SU-DHL-6 (cell line): ENCODE data around the gene CCSER2.

ENCODE experiments used
- EZH2phosphoT487 ChIP-seq: fragments of 200-600 bp; sonication (generic), shearing (Covaris generic); conservative IDR thresholded peaks from 2 replicates; pipeline ENCODE4 v1.6.1; 2018; ENCODE audit warnings: mild to moderate bottlenecking, antibody characterized with exemption, low read length, moderate library complexity, mixed read lengths
- TF ChIP-seq, protein P1 (sequence below): fragments of 200-600 bp; sonication (generic); IDR thresholded peaks from one replicate; pipeline ENCODE4 v1.5.1; 2017; ENCODE audit warnings: antibody characterized with exemption, mild to moderate bottlenecking, low read length, moderate library complexity; ENCODE audit not compliant: insufficient read depth, poor library complexity, severe bottlenecking

DNA sequence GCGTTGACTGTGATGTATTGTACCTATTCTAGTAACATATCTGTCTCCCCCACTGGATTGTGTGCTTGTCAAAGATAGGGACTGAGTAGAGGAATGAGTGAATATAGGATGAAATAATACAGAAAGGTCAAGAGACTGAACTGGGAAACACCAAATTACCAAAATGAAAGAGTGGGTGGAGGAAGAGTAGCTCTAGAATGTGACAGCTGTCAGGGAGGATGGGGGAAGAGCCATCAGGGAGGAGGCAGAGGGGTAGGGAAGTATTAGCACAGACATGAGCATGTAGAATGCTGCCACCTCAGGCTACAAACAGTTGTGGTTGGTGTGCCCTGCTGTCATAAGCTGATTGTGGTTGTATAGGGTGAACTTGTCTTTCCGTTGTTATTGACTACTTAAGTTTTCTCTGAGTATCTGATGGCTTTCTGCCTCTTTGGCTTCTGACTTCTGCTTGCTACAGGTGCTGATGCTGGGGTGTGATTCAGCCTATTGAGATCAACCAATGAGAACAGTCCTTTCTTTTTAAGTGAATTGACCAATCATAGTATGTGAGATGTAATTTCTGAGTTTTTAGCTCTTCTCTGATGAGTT, 5.6 kb downstream of the CCSER2 start:
- TF ChIP-seq, protein P1, sequence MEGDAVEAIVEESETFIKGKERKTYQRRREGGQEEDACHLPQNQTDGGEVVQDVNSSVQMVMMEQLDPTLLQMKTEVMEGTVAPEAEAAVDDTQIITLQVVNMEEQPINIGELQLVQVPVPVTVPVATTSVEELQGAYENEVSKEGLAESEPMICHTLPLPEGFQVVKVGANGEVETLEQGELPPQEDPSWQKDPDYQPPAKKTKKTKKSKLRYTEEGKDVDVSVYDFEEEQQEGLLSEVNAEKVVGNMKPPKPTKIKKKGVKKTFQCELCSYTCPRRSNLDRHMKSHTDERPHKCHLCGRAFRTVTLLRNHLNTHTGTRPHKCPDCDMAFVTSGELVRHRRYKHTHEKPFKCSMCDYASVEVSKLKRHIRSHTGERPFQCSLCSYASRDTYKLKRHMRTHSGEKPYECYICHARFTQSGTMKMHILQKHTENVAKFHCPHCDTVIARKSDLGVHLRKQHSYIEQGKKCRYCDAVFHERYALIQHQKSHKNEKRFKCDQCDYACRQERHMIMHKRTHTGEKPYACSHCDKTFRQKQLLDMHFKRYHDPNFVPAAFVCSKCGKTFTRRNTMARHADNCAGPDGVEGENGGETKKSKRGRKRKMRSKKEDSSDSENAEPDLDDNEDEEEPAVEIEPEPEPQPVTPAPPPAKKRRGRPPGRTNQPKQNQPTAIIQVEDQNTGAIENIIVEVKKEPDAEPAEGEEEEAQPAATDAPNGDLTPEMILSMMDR = no peak
- no peak for TF ChIP-seq EZH2phosphoT487
